Peyer's patch (tissue), 4 donors: ENCODE data around the gene DNA2.

Experiments
- CTCF ChIP-seq, 6 experiments: fragments of 450-650 bp in 4 of 6; fragments of 200-600 bp in 2 of 6; sonication (generic) in 1 of 6; IDR thresholded peaks; one replicate each; pipeline ENCODE4 v1.5.1; 2017 to 2019; ENCODE audit warnings: antibody characterized with exemption in 6 of 6, mild to moderate bottlenecking in 3 of 6, moderate library complexity in 1 of 6
- POLR2A ChIP-seq, 2 donors: fragments of 450-650 bp; IDR thresholded peaks; one replicate each; pipeline ENCODE4 v1.5.1; 2017; ENCODE audit warnings: antibody characterized with exemption in 2 of 2, mild to moderate bottlenecking in 2 of 2, moderate library complexity in 2 of 2

GRCh38 chr10:68424454-68425014 is 47.2 kb downstream of the DNA2 start:
- TF ChIP-seq CTCF (IDR thresholded peaks at IDR 0.05) = no peak
- no peak for TF ChIP-seq POLR2A (IDR thresholded peaks at IDR 0.05)
